ENCODE results near the gene VWCE. TPM values are rescaled to one million over a fixed set of nuclear protein-coding genes. Genes with fewer than 3 reads are reported as not detected.

The VWCE gene
- total RNA-seq, 1 experiment from 2014 or later = 2.5 TPM

DNA sequence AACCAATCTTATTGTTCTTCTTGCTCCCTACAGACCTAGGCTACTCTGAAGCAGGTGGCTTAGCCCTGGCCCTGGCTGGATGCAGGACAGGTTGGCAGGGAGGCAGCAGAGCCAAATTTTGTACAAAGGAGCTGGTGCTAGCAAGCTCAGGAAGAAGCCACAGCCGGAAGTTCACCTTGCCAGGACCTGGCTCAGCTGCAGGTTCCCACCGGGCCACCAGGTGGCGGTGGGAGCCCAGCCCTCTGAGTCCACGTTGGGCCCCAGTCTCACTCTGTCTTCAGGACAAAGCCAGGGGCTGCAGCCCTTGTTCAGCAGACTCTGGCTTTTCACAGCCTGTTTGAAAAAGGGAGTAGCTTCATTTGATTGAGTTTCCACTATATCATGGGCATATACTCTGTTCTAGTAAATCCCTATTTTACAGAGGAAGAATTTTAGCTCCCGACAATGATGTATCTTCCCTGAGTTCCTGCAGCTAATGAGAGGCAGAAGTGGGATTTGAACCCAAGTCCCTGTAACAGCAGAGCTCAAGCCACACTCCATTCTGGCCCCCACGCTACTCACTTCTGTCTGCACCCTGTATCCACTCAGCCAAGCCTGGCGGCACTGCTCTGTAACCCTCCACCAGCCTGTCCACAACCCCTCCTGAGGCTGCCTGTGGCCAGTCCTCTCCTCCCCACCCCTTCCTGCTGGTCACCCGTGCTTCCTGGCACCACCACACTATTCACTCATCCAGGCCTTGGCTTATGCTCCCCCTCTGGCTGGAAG lies 41.2 kb upstream of the VWCE start:
- DNase-seq (ENCODE audit: low read depth, low spot score) = peak; percentile 59
- no peak overlapping the region for H3K4me3 ChIP-seq (replicated peaks in 1 of 2; ENCODE audit: low read depth in 1 of 2, low read length in 2 of 2)
- ChIA-PET CTCF (interaction anchor here (0.6 to 4.6 kb wide), 23 partner anchors 9 to 561 kb away, joined by 3 to 120 read pairs (median 4); partner anchors contain the start of genes CYB561A3, TMEM138 and TMEM216), POLR2A (interaction anchor here (0.6 to 2.0 kb wide), 8 partner anchors 8 to 93 kb away, joined by 3 to 45 read pairs (median 4); partner anchors contain the start of genes CPSF7, CYB561A3, SDHAF2 and TMEM138), RAD21 (ENCODE audit: low non-redundant PET in 1 of 2, low total read pairs in 2 of 2, uncharacterized antibody in 2 of 2, unreplicated experiment in 2 of 2) (interaction anchor here (0.6 to 1.7 kb wide), 3 partner anchors 14 to 49 kb away, joined by 3 to 15 read pairs (median 14); no protein-coding TSS in a partner anchor)
- H3K79me2 ChIP-seq (ENCODE audit: insufficient read depth, low read length) = peaks cover 40% of the 10 kb centered on the region
- peak overlapping the region; percentile 67 for H2AFZ ChIP-seq (ENCODE audit: low read depth, low read length, poor library complexity, severe bottlenecking)
- TF ChIP-seq POLR2AphosphoS5 (IDR thresholded peaks at IDR 0.05; ENCODE audit: low read depth, low read length) = peak; percentile 49; the same call in 1 of the 2 replicates
- TF ChIP-seq CTCF (IDR thresholded peaks at IDR 0.05 in 2 of 3, conservative IDR thresholded peaks at IDR 0.05 in 1 of 3; ENCODE audit: borderline replicate concordance in 1 of 3, insufficient read depth in 1 of 3, low read depth in 2 of 3, low read length in 2 of 3) = peak; percentile 88 to 97 (median 96)
- TF ChIP-seq SRF (IDR thresholded peaks at IDR 0.05; ENCODE audit: low read depth) = no peak
- no peak for TF ChIP-seq TCF7L2 (IDR thresholded peaks at IDR 0.05; ENCODE audit: borderline replicate concordance, extremely low read depth, insufficient read depth, insufficient read length)
- no peak for TF ChIP-seq REST (IDR thresholded peaks at IDR 0.05; ENCODE audit: low read depth)
- no peak for TF ChIP-seq CBX3 (IDR thresholded peaks at IDR 0.05; ENCODE audit: low read depth)
- TF ChIP-seq RAD21 (IDR thresholded peaks at IDR 0.05; ENCODE audit: low read depth) = peak; percentile 90
- no peak for TF ChIP-seq EZH2phosphoT487 (IDR thresholded peaks at IDR 0.05; ENCODE audit: borderline replicate concordance)
- peak overlapping the region; percentile 59 for H3K4me2 ChIP-seq (ENCODE audit: low read length)
- ATAC-seq = peak; percentile 72
- no peaks in the 10 kb centered on the region for H3K9me2 ChIP-seq (ENCODE audit: insufficient read depth)
- H3K27ac ChIP-seq (ENCODE audit: low read depth, low read length) = peak overlapping the region; percentile 92
- no TSS peak for BruUV-seq (replicated peaks)
- H3K4me1 ChIP-seq (ENCODE audit: control insufficient read depth in 1 of 2, insufficient read depth in 2 of 2, low read length in 2 of 2) = peaks cover 26 to 41% of the 10 kb centered on the region in 2 experiments
- H4K20me1 ChIP-seq (ENCODE audit: insufficient read depth) = no peaks in the 10 kb centered on the region
- peaks cover 3 to 5% of the 10 kb centered on the region in 2 experiments; a peak in 1 of 4 replicates for H3K36me3 ChIP-seq (ENCODE audit: control insufficient read depth in 1 of 2, insufficient read depth in 2 of 2, low read length in 2 of 2)
- H3K27me3 ChIP-seq (ENCODE audit: insufficient read depth, low read length) = no peaks in the 10 kb centered on the region
- H3K9ac ChIP-seq (ENCODE audit: low read length) = peak overlapping the region; percentile 56
- intact Hi-C loops (cut with micrococcal nuclease) = loop anchor here (1.0 to 5.0 kb wide), 2 partner anchors 49 to 291 kb away; no protein-coding TSS in a partner anchor
- H3K9me3 ChIP-seq (ENCODE audit: control insufficient read depth in 1 of 2, insufficient read depth in 1 of 2, low read depth in 1 of 2, low read length in 2 of 2) = no peaks in the 10 kb centered on the region
